Measurements from ENCODE around the gene CCDC146.
"Not testable (repeated sequence)": the region's sequence is repeated elsewhere in the genome, so short reads cannot be mapped to it uniquely, and the experiment has no call there.

Gene CCDC146

GRCh38 chr7:77121860-77122681 is at the start of gene CCDC146:
CCDC146 (plus strand) TSS chr7:77122615; CDS start chr7:77167669, 45,054 bp downstream.
- H3K4me3 ChIP-seq (ENCODE audit: low read depth, low read length), result peak within 1 kb of the TSS; percentile 63
- peak; percentile 96 for DNase-seq (ENCODE audit: low read depth)

- not testable (repeated sequence) for DNase-seq (ENCODE audit: low read depth); H3K4me3 ChIP-seq (ENCODE audit: low read depth, low read length)
Measured at GRCh38 chr7:77074786-77075396, 47.5 kb upstream of the CCDC146 start.

DNA sequence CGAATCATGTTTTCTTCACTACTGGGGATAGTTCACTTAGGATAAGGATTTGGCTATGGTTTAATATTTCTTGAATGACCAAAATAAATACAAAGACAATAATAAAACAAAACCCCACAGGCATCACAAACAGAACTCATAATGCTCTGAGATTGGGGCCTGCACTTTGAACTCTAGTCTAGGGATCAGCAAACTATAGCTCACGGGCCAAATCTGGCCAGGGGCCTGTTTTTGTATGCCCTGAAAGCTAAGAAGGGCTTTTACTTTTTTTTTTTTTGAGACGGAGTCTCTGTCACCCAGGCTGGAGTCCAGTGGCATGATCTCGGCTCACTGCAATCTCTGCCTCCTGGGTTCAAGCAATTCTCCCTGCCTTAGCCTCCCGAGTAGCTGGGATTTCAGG is 45.4 kb upstream of the CCDC146 start:
- DNase-seq (ENCODE audit: low read depth); H3K4me3 ChIP-seq (ENCODE audit: low read depth, low read length): not testable (repeated sequence)

GRCh38 chr7:77079112-77079511 is 43.3 kb upstream of the CCDC146 start:
- not testable (repeated sequence) for DNase-seq (ENCODE audit: low read depth); H3K4me3 ChIP-seq (ENCODE audit: low read depth, low read length)

- DNase-seq (ENCODE audit: low read depth); H3K4me3 ChIP-seq (ENCODE audit: low read depth, low read length): not testable (repeated sequence)
Measured at GRCh38 chr7:77079624-77080023, 42.8 kb upstream of the CCDC146 start.

DNA sequence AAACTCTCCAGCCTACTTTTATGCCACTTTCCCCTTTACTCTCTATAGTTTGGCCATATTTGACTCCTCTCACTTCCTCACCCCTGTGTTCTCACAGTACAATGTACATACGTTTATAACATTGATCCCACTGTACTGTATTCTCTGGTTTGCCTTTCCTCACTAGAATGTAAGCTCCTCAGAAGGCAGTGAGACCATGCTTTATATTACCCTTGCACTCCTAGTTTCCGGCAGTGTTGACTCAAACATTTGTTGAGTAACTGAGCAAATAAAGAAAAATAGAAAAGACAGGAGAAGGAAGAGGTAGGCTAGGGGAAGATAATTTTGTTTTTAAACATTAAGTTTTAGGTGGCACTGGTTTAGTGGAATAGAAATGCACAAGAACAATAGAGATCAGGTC is 42.2 kb upstream of the CCDC146 start:
- not testable (repeated sequence) for DNase-seq (ENCODE audit: low read depth); H3K4me3 ChIP-seq (ENCODE audit: low read depth, low read length)

GRCh38 chr7:77082192-77082591 is 40.2 kb upstream of the CCDC146 start:
- H3K4me3 ChIP-seq (ENCODE audit: low read depth, low read length); DNase-seq (ENCODE audit: low read depth): not testable (repeated sequence)

DNA sequence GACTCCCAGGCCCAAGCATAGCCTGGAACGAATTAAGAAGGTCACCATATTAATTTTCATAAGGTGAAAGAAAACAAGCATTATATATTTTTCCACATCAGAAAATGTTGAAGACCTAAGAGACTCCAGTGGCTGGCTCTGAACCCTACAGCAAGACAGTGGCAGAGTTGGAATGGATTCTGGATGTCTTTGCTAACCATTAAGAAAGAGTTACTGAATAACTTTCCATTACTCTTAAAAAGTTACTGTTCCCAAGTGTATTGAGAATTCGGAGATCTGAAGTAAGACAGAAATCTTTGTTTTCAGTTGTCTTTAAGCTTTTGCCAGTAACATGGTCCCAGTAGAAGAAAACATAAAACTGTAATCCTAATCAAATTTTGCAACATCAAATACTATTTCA is 30.1 kb upstream of the CCDC146 start:
- not testable (repeated sequence) for H3K4me3 ChIP-seq (ENCODE audit: low read depth, low read length); DNase-seq (ENCODE audit: low read depth)

DNA sequence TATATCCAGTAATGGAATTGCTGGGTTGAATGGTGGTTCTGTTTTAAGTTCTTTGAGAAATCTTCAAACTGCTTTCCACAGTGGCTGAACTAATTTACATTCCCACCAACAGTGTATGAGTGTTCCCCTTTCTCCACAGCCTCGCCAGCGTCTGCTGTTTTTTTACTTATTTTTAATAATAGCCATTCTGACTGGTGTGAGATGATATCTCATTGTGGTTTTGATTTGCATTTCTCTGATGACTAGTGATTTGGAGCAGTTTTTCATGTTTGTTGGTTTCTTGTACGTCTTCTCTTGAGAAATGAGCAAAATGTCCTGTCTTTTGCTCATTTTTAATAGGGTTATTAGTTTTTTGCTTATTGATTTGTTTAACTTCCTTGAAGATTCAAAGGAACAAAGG is 21.9 kb upstream of the CCDC146 start:
- not testable (repeated sequence) for H3K4me3 ChIP-seq (ENCODE audit: low read depth, low read length); DNase-seq (ENCODE audit: low read depth)

GRCh38 chr7:77101187-77101586 is 21.2 kb upstream of the CCDC146 start:
- not testable (repeated sequence) for DNase-seq (ENCODE audit: low read depth); H3K4me3 ChIP-seq (ENCODE audit: low read depth, low read length)

- not testable (repeated sequence) for H3K4me3 ChIP-seq (ENCODE audit: low read depth, low read length); DNase-seq (ENCODE audit: low read depth)
Measured at GRCh38 chr7:77102671-77103070, 19.7 kb upstream of the CCDC146 start.

DNA sequence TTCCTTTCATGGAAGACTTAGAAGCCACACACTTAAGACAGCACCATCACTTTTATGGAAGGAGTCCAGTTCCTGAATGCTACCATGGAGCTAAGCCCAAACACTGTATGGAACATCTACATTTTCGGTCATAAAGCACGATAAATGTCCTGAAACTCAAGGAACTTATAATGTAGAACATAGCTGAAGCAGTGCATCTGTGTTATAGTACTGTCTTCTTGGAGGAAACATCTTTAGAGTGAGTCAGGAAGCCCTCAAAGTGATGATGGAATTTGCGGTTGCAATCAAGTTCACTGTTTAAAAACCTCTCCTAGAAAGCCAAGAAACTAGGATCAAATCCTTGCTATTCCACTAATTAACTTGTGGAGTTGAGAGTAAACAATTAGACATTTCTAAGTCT is 16.5 kb upstream of the CCDC146 start:
- H3K4me3 ChIP-seq (ENCODE audit: low read depth, low read length), result not testable (repeated sequence)
- DNase-seq (ENCODE audit: low read depth), result peak; percentile 7

- not testable (repeated sequence) for DNase-seq (ENCODE audit: low read depth)
Measured at GRCh38 chr7:77107659-77108058, 14.8 kb upstream of the CCDC146 start.

DNA sequence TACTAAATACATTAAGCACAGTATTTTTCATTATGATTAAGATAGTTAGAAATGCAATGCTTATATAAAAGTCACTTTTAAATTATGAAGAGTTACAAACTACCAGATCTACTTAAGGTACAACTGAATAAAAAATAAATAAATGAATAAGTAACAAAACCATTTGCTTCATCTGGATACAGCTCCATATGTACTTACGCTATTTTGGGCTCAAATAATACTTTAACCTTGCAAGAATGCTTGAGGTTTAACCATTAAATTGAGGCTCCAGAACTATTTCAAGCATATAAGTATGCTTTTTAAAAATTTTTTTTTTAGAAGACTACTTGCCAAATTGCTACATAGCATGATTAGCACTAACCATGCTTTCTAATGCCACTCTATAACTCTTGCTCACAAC is 14.1 kb upstream of the CCDC146 start:
- not testable (repeated sequence) for DNase-seq (ENCODE audit: low read depth); H3K4me3 ChIP-seq (ENCODE audit: low read depth, low read length)

More at GRCh38 chr7:77107659-77108058, 14.8 kb upstream of the CCDC146 start:
- H3K4me3 ChIP-seq (ENCODE audit: low read depth, low read length), result not testable (repeated sequence)

- H3K4me3 ChIP-seq (ENCODE audit: low read depth, low read length); DNase-seq (ENCODE audit: low read depth): not testable (repeated sequence)
Measured at GRCh38 chr7:77112719-77113306, 9.6 kb upstream of the CCDC146 start.

- not testable (repeated sequence) for H3K4me3 ChIP-seq (ENCODE audit: low read depth, low read length); DNase-seq (ENCODE audit: low read depth)
Measured at GRCh38 chr7:77125486-77125885, 3.1 kb downstream of the CCDC146 start.

- peak; percentile 4 for DNase-seq (ENCODE audit: low read depth)
- H3K4me3 ChIP-seq (ENCODE audit: low read depth, low read length), result not testable (repeated sequence)
Measured at GRCh38 chr7:77127009-77127408, 4.6 kb downstream of the CCDC146 start.

GRCh38 chr7:77128582-77129410 is 6.4 kb downstream of the CCDC146 start:
- not testable (repeated sequence) for DNase-seq (ENCODE audit: low read depth); H3K4me3 ChIP-seq (ENCODE audit: low read depth, low read length)

- H3K4me3 ChIP-seq (ENCODE audit: low read depth, low read length); DNase-seq (ENCODE audit: low read depth): not testable (repeated sequence)
Measured at GRCh38 chr7:77131781-77132180, 9.4 kb downstream of the CCDC146 start.
